Testis (tissue), 3 donors: ENCODE data around the gene TGM2. TPM values are rescaled to one million over a fixed set of nuclear protein-coding genes. Genes with fewer than 3 reads are reported as not detected.
A peak's percentile ranks its signal among the peaks of the same experiment; 100 is the strongest.

Experiments
- DNase-seq: peaks from one replicate; pipeline ENCODE4 v3.0.0-alpha.2; 2019
- H3K27ac ChIP-seq, 2 donors: fragments of 200-600 bp; sonication (generic); one replicate each; pipeline ENCODE4 v1.5.1; 2019
- H3K27me3 ChIP-seq: fragments of 200-600 bp; sonication (generic); one replicate; pipeline ENCODE4 v1.5.1; 2019
- H3K36me3 ChIP-seq: fragments of 200-600 bp; sonication (generic); one replicate; pipeline ENCODE4 v1.5.1; 2017; ENCODE audit warnings: low read depth; ENCODE audit errors: missing control alignments
- H3K4me1 ChIP-seq: fragments of 200-600 bp; sonication (generic); one replicate; pipeline ENCODE4 v1.5.1; 2019
- H3K4me3 ChIP-seq, 2 donors: fragments of 200-600 bp; sonication (generic); one replicate each; pipeline ENCODE4 v1.5.1; 2017 to 2019
- H3K9me3 ChIP-seq: fragments of 200-600 bp; sonication (generic); one replicate; pipeline ENCODE4 v1.5.1; 2017
- CTCF ChIP-seq, 3 experiments: fragments of 450-650 bp in 2 of 3; fragments of 200-600 bp in 1 of 3; sonication (generic) in 1 of 3; IDR thresholded peaks; one replicate each; pipeline ENCODE4 v1.5.1; 2016 to 2019; ENCODE audit warnings: antibody characterized with exemption in 3 of 3, mild to moderate bottlenecking in 2 of 3, moderate library complexity in 1 of 3
- POLR2A ChIP-seq: fragments of 450-650 bp; IDR thresholded peaks from one replicate; pipeline ENCODE4 v1.6.1; 2017; ENCODE audit warnings: antibody characterized with exemption, mild to moderate bottlenecking, moderate library complexity
- WGBS, 2 donors: methylation state at CpG; one replicate each; pipeline ENCODE4 v1.1.5; 2018; 5-methylcytosine and 5-hydroxymethylcytosine counted together
- intact Hi-C: fragments of 100-400 bp; cut with DNase I; formaldehyde crosslinking; loops from one replicate; pipeline ENCODE4 v1.15.1; 2023; ENCODE audit warnings: low total_unique reads
- polyA plus RNA-seq: library from polyadenylated mRNA; stranded (reverse); fragments of 350-450 nt; fragmentation: Illumina TruSeq; extraction: RNeasy Lipid Tissue Mini Kit (QIAGEN cat#74804); gene quantifications from one replicate; pipeline ENCODE4 v1.2.3, GENCODE V29; 2014; ENCODE audit warnings: low read depth, low replicate concordance; ENCODE audit not compliant: insufficient read depth
- total RNA-seq, 2 donors: library from RNA; depleted of rRNA; stranded (reverse); fragments of >200 nt; gene quantifications; one replicate each; pipeline ENCODE4 v1.2.3, GENCODE V29; 2016

Gene TGM2
- total and polyA plus RNA-seq, 3 donors from 2014 or later: 3.2 to 49.0 (median 8.5) TPM

GRCh38 chr20:38168791-38169589, 3.9 kb upstream of the TGM2 start:
- intact Hi-C loops: loop anchor here (10.0 kb wide), 1 partner anchor 104 kb away; no protein-coding TSS in a partner anchor
- TF ChIP-seq CTCF (IDR thresholded peaks at IDR 0.05): no peak
- TF ChIP-seq POLR2A: no peak
- H3K4me1 ChIP-seq: peaks cover 11% of the 10 kb centered on the region
- H3K9me3 ChIP-seq: no peaks in the 10 kb centered on the region
- 60 to 68% methylated on average over 5 to 8 of the region's 8 CpGs for WGBS, 2 donors
- DNase-seq: no peak
- H3K27ac ChIP-seq: no peak overlapping the region
- H3K4me3 ChIP-seq: no peak overlapping the region
- no peaks in the 10 kb centered on the region for H3K27me3 ChIP-seq
- H3K36me3 ChIP-seq: no peaks in the 10 kb centered on the region

GRCh38 chr20:38167851-38168760, 3.0 kb upstream of the TGM2 start:
- DNase-seq: no peak
- TF ChIP-seq POLR2A: no peak
- no peak for TF ChIP-seq CTCF (IDR thresholded peaks at IDR 0.05)
- H3K27ac ChIP-seq: no peak overlapping the region

GRCh38 chr20:38167328-38167850, 2.3 kb upstream of the TGM2 start:
- peaks cover 7% of the 10 kb centered on the region for H3K4me1 ChIP-seq
- no peak overlapping the region for H3K4me3 ChIP-seq
- no peak for TF ChIP-seq CTCF (IDR thresholded peaks at IDR 0.05)
- no peak for DNase-seq
- H3K27me3 ChIP-seq: no peaks in the 10 kb centered on the region
- no peaks in the 10 kb centered on the region for H3K9me3 ChIP-seq
- no peaks in the 10 kb centered on the region for H3K36me3 ChIP-seq
- 95% methylated on average over 8 of the region's 8 CpGs for WGBS, 2 donors
- no peak overlapping the region for H3K27ac ChIP-seq
- intact Hi-C loops: loop anchor here (10.0 kb wide), 1 partner anchor 103 kb away; no protein-coding TSS in a partner anchor

More at GRCh38 chr20:38167851-38168760, 3.0 kb upstream of the TGM2 start:
- intact Hi-C loops: loop anchor here (10.0 kb wide), 1 partner anchor 103 kb away; no protein-coding TSS in a partner anchor
- Histone ChIP-seq H3K36me3 (no peaks in the 10 kb centered on the region), H3K4me1 (peaks cover 8% of the 10 kb centered on the region), H3K9me3 (no peaks in the 10 kb centered on the region), H3K4me3 (no peak overlapping the region), H3K27me3 (no peaks in the 10 kb centered on the region)
- WGBS, 2 donors: 49 to 67% methylated on average over 7 of the region's 7 CpGs

GRCh38 chr20:38166703-38167233, 1.7 kb upstream of the TGM2 start:
- WGBS, 2 donors: 74 to 79% methylated on average over 11 of the region's 11 CpGs
- Histone ChIP-seq H3K27ac (peak overlapping the region in 1 of 2 donors; percentile 39), H3K4me3 (no peak overlapping the region), H3K27me3 (no peaks in the 10 kb centered on the region), H3K4me1 (peaks cover 7% of the 10 kb centered on the region), H3K9me3 (no peaks in the 10 kb centered on the region), H3K36me3 (no peaks in the 10 kb centered on the region)
- intact Hi-C loops: loop anchor here (10.0 kb wide), 1 partner anchor 102 kb away; no protein-coding TSS in a partner anchor
- TF ChIP-seq POLR2A (no peak), CTCF (IDR thresholded peaks at IDR 0.05) (no peak)
- no peak for DNase-seq
